IPS-15b (cell line): ENCODE data around the gene SCYGR8.
"Not testable (repeated sequence)": the region's sequence is repeated elsewhere in the genome, so short reads cannot be mapped to it uniquely, and the experiment has no call there.

Experiments used
- H3K27me3 ChIP-seq: one replicate; pipeline ENCODE4 v1.6.1; 2013; ENCODE audit warnings: low read length; ENCODE audit not compliant: control insufficient read depth, insufficient read depth
- H3K36me3 ChIP-seq: one replicate; pipeline ENCODE4 v1.6.1; 2013; ENCODE audit warnings: low read length; ENCODE audit not compliant: control insufficient read depth, insufficient read depth
- H3K4me1 ChIP-seq: one replicate; pipeline ENCODE4 v1.6.1; 2013; ENCODE audit warnings: mild to moderate bottlenecking, low read length; ENCODE audit not compliant: control insufficient read depth, insufficient read depth
- H3K4me3 ChIP-seq: one replicate; pipeline ENCODE4 v1.5.1; 2013; ENCODE audit warnings: low read depth, low read length
- H3K9ac ChIP-seq: one replicate; pipeline ENCODE4 v1.6.1; 2013; ENCODE audit warnings: low read depth, mild to moderate bottlenecking, low read length
- H3K9me3 ChIP-seq: one replicate; pipeline ENCODE4 v1.6.1; 2013; ENCODE audit warnings: mild to moderate bottlenecking, low read length; ENCODE audit not compliant: control insufficient read depth, insufficient read depth

SCYGR8 gene

DNA sequence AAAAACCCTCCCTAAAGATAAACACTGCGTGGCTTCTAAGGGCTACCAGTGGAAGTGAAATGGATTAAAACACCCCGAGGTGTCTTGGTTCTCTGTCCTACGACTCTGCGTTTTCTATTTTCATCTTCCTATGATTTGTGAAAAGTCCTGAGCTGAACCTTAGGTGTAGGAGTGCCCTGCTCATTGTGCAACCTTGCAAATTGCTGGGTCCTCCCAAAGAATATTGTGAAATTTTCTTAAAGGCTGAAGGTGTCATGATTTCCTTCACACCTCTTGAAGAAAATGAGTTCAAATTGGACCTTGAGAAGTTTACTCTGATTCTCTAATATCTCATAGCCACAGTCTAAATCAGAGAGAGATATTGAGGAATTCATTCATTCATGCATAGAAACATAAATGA lies 26.1 kb upstream of the SCYGR8 start:
- Histone ChIP-seq H3K36me3 (no peaks in the 10 kb centered on the region), H3K27me3 (peaks cover 4% of the 10 kb centered on the region), H3K9ac (no peak overlapping the region), H3K4me3 (no peak overlapping the region), H3K9me3 (no peaks in the 10 kb centered on the region), H3K4me1 (peaks cover 15% of the 10 kb centered on the region)

- peaks cover 15% of the 10 kb centered on the region for H3K4me1 ChIP-seq
- no peak overlapping the region for H3K9ac ChIP-seq
- H3K36me3 ChIP-seq = no peaks in the 10 kb centered on the region
- H3K9me3 ChIP-seq = no peaks in the 10 kb centered on the region
- H3K4me3 ChIP-seq = no peak overlapping the region
- peaks cover 4% of the 10 kb centered on the region for H3K27me3 ChIP-seq
Measured at GRCh38 chr2:227720680-227721079, 25.0 kb upstream of the SCYGR8 start.

- not testable (repeated sequence) for H3K9me3 ChIP-seq, H3K27me3 ChIP-seq, H3K9ac ChIP-seq, H3K4me1 ChIP-seq, H3K4me3 ChIP-seq, H3K36me3 ChIP-seq
Measured at GRCh38 chr2:227722821-227723220, 22.9 kb upstream of the SCYGR8 start.

- Histone ChIP-seq H3K4me3 (no peak within 1 kb of the TSS), H3K9me3 (no peaks in the 10 kb centered on the region), H3K36me3 (no peaks in the 10 kb centered on the region)
Measured at GRCh38 chr2:227724394-227725039, 21.2 kb upstream of the SCYGR8 start, which contains the start of gene SCYGR6. Gene SCYGR6 (minus strand): TSS chr2:227724757. CDS start chr2:227724757, 0 bp downstream.

GRCh38 chr2:227728035-227728434 lies 17.7 kb upstream of the SCYGR8 start, which contains the start of gene SCYGR7:
Gene SCYGR7 (plus strand): TSS chr2:227728335. CDS start chr2:227728335, 0 bp downstream.
- Histone ChIP-seq H3K4me3 (no peak within 1 kb of the TSS), H3K36me3 (no peaks in the 10 kb centered on the region), H3K4me1 (no peaks in the 10 kb centered on the region), H3K27me3 (no peaks in the 10 kb centered on the region), H3K9ac (no peak within 1 kb of the TSS), H3K9me3 (no peaks in the 10 kb centered on the region)

More at GRCh38 chr2:227724394-227725039, 21.2 kb upstream of the SCYGR8 start, which contains the start of gene SCYGR6:
- H3K9ac ChIP-seq = no peak within 1 kb of the TSS
- no peaks in the 10 kb centered on the region for H3K4me1 ChIP-seq
- no peaks in the 10 kb centered on the region for H3K27me3 ChIP-seq

DNA sequence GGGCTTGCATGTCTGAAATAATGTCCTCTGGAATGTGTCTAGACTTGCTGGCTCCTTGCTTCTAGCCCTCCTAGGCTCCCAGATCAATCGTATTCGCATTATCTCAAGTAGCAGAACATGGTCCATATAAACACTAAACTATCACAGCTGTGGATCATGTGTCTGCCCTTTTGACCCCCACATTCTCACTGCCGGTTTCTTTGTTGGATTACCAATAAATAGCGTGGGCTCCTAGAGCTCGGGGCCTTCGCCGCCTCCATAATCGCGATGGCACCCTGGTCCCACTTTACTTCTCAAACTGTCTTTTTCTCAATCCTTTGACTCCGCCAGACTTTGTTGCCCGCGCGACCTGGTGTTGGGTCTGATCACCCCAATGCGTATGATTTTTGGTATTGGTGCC lies 6.3 kb upstream of the SCYGR8 start:
- H3K9me3 ChIP-seq = no peaks in the 10 kb centered on the region
- H3K4me3 ChIP-seq = no peak overlapping the region
- no peaks in the 10 kb centered on the region for H3K4me1 ChIP-seq
- H3K27me3 ChIP-seq = no peaks in the 10 kb centered on the region
- H3K36me3 ChIP-seq = no peaks in the 10 kb centered on the region
- H3K9ac ChIP-seq = no peak overlapping the region

DNA sequence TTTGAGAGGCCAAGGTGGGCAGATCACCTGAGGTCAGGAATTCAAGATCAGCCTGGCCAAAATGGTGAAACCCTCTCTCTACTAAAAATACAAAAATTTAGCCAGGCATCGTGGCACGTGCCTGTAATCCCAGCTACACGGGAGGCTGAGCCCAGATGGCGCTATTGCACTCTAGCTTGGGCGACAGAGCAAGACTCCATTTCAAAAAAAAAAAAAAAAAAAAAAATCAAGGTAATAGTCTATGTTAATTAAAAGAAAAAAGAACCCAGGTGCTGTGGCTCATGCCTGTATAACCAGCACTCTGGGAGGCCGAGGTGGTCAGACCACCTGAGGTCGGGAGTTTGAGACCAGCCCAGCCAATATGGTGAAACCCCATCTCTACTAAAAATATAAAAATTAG lies 5.0 kb upstream of the SCYGR8 start:
- not testable (repeated sequence) for H3K36me3 ChIP-seq, H3K9ac ChIP-seq, H3K27me3 ChIP-seq, H3K9me3 ChIP-seq, H3K4me3 ChIP-seq, H3K4me1 ChIP-seq

GRCh38 chr2:227748079-227748478 lies 2.4 kb downstream of the SCYGR8 start:
- Histone ChIP-seq H3K4me3 (no peak overlapping the region), H3K27me3 (no peaks in the 10 kb centered on the region), H3K4me1 (no peaks in the 10 kb centered on the region), H3K9me3 (no peaks in the 10 kb centered on the region), H3K36me3 (no peaks in the 10 kb centered on the region), H3K9ac (no peak overlapping the region)

GRCh38 chr2:227756261-227756660 lies 10.6 kb downstream of the SCYGR8 start:
- H3K36me3 ChIP-seq, H3K27me3 ChIP-seq, H3K4me3 ChIP-seq, H3K9ac ChIP-seq, H3K9me3 ChIP-seq: not testable (repeated sequence)
- peaks cover 10% of the 10 kb centered on the region for H3K4me1 ChIP-seq

- peaks cover 10% of the 10 kb centered on the region for H3K4me1 ChIP-seq
- no peaks in the 10 kb centered on the region for H3K27me3 ChIP-seq
- H3K4me3 ChIP-seq = no peak overlapping the region
- H3K9me3 ChIP-seq = no peaks in the 10 kb centered on the region
- no peak overlapping the region for H3K9ac ChIP-seq
- H3K36me3 ChIP-seq = no peaks in the 10 kb centered on the region
Measured at GRCh38 chr2:227759411-227760118, 13.9 kb downstream of the SCYGR8 start.

- peaks cover 10% of the 10 kb centered on the region for H3K4me1 ChIP-seq
- no peaks in the 10 kb centered on the region for H3K27me3 ChIP-seq
- H3K9ac ChIP-seq = no peak overlapping the region
- H3K4me3 ChIP-seq = no peak overlapping the region
- H3K9me3 ChIP-seq = no peaks in the 10 kb centered on the region
- no peaks in the 10 kb centered on the region for H3K36me3 ChIP-seq
Measured at GRCh38 chr2:227761740-227762476, 16.2 kb downstream of the SCYGR8 start.
